HL-60 (cell line): Measurements from ENCODE around the gene MGAT4A.

ENCODE experiments used
- GABPA ChIP-seq: IDR thresholded peaks from 2 replicates; pipeline ENCODE4 v1.6.1; 2012; ENCODE audit warnings: low read depth
- POLR2AphosphoS5 ChIP-seq: IDR thresholded peaks from 2 replicates; pipeline ENCODE4 v1.6.1; 2012; ENCODE audit warnings: low read depth
- SPI1 ChIP-seq: IDR thresholded peaks from 2 replicates; pipeline ENCODE4 v1.6.1; 2012; ENCODE audit warnings: low read depth, mild to moderate bottlenecking, borderline replicate concordance
- TF ChIP-seq, protein P1 (sequence below): IDR thresholded peaks from one replicate; pipeline ENCODE4 v1.5.1; 2011; ENCODE audit warnings: low read length, control low read depth, inconsistent platforms; ENCODE audit not compliant: insufficient read depth
- TF ChIP-seq, protein P2 (sequence below): IDR thresholded peaks from 2 replicates; pipeline ENCODE4 v1.6.1; 2012; ENCODE audit warnings: low read depth; ENCODE audit not compliant: insufficient replicate concordance

DNA sequence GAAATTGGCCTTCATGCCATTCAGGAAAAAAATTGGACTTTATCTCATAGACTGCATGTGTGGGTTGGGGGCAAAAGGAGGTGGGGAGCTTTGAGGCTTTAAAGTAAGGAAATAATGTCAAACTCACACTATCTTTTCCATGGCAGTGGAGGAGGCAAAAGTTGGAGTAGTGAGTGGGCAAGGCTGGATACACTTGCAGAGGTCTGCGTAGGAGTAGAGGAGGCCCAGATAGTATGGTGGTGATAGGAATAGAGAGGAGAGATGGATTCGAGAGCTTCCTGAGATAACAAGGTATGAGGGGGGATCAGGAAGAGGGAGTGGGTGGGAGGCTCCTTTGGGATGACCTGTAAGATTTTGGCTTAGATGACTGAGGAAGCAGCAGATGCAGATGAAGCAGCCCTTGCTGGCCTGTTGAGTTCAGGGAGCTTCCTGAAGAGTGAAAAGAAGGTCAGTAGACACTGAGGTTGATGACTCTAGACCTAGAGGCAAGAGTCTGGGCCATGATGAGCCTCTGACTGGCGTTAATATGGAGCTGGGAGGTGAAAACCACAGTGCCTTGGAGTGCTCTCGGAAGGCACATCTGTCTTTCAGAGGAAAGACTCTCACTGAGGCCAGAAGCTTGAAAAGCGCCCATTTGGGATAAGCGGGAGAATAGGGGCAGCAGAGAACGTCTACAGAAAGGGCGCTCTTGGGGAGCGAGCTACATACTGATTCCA lies 116.8 kb downstream of the MGAT4A start:
- TF ChIP-seq, protein P1, sequence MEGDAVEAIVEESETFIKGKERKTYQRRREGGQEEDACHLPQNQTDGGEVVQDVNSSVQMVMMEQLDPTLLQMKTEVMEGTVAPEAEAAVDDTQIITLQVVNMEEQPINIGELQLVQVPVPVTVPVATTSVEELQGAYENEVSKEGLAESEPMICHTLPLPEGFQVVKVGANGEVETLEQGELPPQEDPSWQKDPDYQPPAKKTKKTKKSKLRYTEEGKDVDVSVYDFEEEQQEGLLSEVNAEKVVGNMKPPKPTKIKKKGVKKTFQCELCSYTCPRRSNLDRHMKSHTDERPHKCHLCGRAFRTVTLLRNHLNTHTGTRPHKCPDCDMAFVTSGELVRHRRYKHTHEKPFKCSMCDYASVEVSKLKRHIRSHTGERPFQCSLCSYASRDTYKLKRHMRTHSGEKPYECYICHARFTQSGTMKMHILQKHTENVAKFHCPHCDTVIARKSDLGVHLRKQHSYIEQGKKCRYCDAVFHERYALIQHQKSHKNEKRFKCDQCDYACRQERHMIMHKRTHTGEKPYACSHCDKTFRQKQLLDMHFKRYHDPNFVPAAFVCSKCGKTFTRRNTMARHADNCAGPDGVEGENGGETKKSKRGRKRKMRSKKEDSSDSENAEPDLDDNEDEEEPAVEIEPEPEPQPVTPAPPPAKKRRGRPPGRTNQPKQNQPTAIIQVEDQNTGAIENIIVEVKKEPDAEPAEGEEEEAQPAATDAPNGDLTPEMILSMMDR = no peak
- TF ChIP-seq GABPA (no peak), SPI1 (no peak), POLR2AphosphoS5 (no peak)
- TF ChIP-seq, protein P2, sequence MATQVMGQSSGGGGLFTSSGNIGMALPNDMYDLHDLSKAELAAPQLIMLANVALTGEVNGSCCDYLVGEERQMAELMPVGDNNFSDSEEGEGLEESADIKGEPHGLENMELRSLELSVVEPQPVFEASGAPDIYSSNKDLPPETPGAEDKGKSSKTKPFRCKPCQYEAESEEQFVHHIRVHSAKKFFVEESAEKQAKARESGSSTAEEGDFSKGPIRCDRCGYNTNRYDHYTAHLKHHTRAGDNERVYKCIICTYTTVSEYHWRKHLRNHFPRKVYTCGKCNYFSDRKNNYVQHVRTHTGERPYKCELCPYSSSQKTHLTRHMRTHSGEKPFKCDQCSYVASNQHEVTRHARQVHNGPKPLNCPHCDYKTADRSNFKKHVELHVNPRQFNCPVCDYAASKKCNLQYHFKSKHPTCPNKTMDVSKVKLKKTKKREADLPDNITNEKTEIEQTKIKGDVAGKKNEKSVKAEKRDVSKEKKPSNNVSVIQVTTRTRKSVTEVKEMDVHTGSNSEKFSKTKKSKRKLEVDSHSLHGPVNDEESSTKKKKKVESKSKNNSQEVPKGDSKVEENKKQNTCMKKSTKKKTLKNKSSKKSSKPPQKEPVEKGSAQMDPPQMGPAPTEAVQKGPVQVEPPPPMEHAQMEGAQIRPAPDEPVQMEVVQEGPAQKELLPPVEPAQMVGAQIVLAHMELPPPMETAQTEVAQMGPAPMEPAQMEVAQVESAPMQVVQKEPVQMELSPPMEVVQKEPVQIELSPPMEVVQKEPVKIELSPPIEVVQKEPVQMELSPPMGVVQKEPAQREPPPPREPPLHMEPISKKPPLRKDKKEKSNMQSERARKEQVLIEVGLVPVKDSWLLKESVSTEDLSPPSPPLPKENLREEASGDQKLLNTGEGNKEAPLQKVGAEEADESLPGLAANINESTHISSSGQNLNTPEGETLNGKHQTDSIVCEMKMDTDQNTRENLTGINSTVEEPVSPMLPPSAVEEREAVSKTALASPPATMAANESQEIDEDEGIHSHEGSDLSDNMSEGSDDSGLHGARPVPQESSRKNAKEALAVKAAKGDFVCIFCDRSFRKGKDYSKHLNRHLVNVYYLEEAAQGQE = no peak
